Fibroblast of lung (primary cell): Measurements from ENCODE around the gene HOXA7.

Experiments used
- CTCF ChIP-seq, 2 donors: IDR thresholded peaks in 1 of 2; conservative IDR thresholded peaks in 1 of 2; 1 replicate in 1 of 2; 2 replicates in 1 of 2; pipeline ENCODE4 v1.5.1; 2011 to 2012; ENCODE audit warnings: low read length in 2 of 2, control low read depth in 1 of 2, inconsistent platforms in 1 of 2, low read depth in 1 of 2, mild to moderate bottlenecking in 1 of 2
- EZH2 ChIP-seq: IDR thresholded peaks from 2 replicates; pipeline ENCODE4 v1.5.1; 2012; ENCODE audit warnings: low read length, control low read depth, mild to moderate bottlenecking; ENCODE audit errors: missing control alignments

DNA sequence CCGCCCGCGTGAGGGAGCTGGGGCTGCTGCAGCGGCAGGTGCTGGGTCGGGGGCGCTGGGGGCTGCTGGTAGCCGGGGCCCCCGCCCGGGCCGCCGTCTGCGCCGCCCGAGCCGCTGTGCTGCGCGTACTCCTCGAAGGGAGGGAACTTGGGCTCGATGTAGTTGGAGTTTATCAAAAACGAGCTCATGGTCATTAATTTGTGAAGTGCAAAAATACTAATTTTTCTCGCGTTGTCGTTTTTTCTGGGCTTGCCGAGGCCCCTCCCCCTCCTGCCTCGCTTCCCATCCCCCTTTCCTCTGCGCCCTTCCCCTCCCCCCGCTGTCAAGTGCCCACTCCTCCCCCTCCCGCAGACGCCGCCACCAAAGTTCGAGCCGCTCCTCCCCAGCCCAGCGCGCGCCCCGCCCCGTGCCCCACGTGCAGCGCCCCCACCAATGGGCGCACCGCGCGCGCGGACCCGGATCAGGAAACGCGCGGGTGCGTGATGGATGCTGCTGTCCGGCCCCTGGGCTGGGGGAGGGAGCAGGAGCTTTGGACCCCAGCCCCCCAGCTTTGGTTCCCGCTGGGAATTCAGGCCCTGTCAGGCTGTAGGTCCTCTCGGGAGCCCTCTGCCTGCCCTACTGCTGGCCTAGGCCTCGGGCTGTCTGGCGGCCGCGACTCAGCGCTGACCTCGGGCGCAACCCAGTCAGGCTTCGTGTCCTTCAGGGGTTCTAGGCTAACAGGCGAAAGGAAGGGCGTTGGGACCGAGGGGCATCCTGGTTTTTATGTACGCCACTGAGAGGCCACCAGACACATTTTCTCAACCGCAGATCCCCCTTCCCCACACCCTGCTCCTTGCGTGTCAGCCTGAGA lies 25.7 kb downstream of the HOXA7 start, which contains the start of gene HOXA4:
- TF ChIP-seq CTCF (conservative IDR thresholded peaks at IDR 0.05 in 1 of 2, IDR thresholded peaks at IDR 0.05 in 1 of 2; ENCODE audit: low read depth in 1 of 2, low read length in 2 of 2) (no peak), EZH2 (no peak)
